ENCODE measurements around the gene HLA-DMA.

The HLA-DMA gene

GRCh38 chr6:32969685-32970412 is 17.0 kb upstream of the HLA-DMA start:
- peak overlapping the region; percentile 100 for H3K27ac ChIP-seq
- TF ChIP-seq, protein P1, sequence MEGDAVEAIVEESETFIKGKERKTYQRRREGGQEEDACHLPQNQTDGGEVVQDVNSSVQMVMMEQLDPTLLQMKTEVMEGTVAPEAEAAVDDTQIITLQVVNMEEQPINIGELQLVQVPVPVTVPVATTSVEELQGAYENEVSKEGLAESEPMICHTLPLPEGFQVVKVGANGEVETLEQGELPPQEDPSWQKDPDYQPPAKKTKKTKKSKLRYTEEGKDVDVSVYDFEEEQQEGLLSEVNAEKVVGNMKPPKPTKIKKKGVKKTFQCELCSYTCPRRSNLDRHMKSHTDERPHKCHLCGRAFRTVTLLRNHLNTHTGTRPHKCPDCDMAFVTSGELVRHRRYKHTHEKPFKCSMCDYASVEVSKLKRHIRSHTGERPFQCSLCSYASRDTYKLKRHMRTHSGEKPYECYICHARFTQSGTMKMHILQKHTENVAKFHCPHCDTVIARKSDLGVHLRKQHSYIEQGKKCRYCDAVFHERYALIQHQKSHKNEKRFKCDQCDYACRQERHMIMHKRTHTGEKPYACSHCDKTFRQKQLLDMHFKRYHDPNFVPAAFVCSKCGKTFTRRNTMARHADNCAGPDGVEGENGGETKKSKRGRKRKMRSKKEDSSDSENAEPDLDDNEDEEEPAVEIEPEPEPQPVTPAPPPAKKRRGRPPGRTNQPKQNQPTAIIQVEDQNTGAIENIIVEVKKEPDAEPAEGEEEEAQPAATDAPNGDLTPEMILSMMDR (IDR thresholded peaks at IDR 0.05) = peak; percentile 6; the same call in 1 of the 2 replicates
- no peak for TF ChIP-seq ZFX (IDR thresholded peaks at IDR 0.05; ENCODE audit: borderline replicate concordance)

GRCh38 chr6:32968867-32969684 is 16.2 kb upstream of the HLA-DMA start:
- peak overlapping the region; percentile 100 for H3K27ac ChIP-seq
- TF ChIP-seq, protein P1 (IDR thresholded peaks at IDR 0.05) = no peak
- no peak for TF ChIP-seq ZFX (IDR thresholded peaks at IDR 0.05; ENCODE audit: borderline replicate concordance)

DNA sequence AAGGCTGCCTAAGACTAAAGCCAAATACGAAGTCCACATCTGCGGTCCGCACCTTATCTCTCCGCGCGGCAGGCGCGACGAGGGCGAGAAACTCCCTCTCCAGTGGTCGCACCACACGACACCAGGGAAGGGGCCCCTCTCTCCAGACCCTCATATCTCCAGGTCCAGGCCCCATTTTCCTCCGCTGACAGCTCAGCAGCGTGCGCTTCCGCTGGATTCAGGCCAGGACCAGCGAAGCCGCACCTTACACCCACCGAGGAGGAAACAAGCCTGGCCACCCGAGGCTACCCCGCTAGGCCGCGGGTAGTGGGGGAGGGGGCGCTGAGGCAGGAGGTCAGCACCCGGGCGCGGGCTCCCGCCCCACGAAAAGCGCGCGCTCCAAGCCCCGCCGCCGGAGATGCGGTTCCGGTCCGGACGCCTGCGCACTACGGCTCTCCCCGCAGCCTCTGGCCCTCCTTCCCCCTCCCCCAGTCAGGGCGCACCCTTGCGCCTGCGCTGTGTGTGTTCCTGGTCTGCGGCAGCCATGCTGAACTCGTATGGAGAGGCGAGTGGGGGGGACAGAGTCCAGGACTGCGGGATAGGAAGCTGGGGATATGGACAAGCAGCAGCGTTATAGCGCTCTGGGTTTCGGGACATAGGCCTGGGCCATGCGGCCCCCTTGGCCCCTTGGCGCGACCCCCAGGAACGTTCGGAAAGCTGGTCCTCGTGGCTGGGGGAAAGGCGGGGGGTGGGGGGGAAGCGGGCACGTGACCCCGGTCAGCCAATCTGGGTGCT is 15.4 kb upstream of the HLA-DMA start, which contains the start of gene BRD2:
TSS of gene BRD2 (plus strand) at position 502 of the 774 bp plus-strand sequence. CDS start 4,305 bp downstream, outside the sequence.
- no peak for TF ChIP-seq ZFX (IDR thresholded peaks at IDR 0.05; ENCODE audit: borderline replicate concordance)
- TF ChIP-seq, protein P1 (IDR thresholded peaks at IDR 0.05) = no peak
- peak within 1 kb of the TSS; percentile 100 for H3K27ac ChIP-seq

DNA sequence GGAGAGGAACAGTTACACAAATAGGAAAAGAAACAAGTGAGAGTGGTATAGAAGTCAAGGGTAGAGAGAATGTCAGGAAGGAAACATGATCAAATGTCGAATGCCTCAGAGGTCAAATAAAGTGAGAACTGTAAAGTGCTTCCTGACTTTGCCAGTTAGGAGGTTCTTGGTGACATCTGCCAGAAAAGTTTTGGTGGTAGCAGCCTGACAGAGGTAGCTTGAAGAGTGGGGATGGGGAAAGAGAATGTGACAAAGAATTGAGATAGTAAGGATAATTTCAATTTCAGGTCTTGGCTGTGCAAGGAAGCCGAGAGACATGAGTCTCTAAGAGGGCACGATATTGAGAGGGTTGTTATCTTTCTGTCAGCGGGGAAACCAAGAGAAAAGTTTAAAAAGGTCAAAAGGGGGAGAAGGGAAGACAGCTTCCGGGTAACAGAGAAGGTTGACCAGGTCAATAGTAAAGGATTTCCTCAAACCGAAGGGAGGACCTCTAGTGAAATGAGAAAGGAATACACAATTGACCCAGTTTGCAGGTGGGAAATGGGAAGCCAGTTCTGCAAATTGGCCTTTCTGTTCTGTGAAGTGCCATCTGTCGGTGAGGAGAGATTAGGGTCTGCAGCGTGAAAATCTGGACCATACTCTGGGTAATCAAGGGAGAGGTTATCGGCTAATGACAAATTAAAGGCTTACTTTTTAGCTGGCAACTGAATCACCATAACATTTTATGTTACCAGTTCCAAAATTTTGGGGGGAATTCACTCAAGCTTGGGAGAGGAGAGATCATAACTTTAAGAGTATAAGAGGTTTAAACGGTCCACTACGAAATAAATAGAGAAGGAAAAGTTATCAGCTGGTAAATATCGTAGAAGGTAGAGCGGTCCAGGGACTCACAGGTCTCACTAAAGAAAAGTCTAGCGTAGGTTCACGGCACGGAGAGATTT is 14.5 kb upstream of the HLA-DMA start:
- TF ChIP-seq, protein P1 (IDR thresholded peaks at IDR 0.05) = peak; percentile 72
- TF ChIP-seq ZFX (IDR thresholded peaks at IDR 0.05; ENCODE audit: borderline replicate concordance) = no peak

DNA sequence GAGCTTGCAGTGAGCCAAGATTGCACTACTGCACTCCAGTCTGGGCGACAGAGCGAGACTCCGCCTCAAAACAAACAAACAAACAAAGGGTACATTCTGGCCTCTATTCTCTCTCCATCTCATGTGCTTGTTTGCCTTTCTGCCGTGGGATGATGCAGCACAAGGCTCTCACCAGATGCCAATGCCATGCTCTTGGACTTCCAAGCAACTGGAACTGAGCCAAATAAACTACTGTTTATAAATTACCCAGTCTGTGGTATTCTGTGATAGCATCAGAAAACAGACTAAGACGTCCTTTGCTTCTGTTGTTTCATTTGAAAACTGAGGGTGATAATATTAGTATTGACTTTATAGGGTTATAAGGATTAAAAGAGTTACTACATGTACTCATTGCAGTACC is 11.9 kb upstream of the HLA-DMA start:
- TF ChIP-seq ZFX (IDR thresholded peaks at IDR 0.05; ENCODE audit: borderline replicate concordance) = no peak
- TF ChIP-seq, protein P1 (IDR thresholded peaks at IDR 0.05) = no peak
- peak overlapping the region; percentile 47 for H3K27ac ChIP-seq

More for the DNA sequence above, 14.5 kb upstream of the HLA-DMA start:
- peak overlapping the region; percentile 100 for H3K27ac ChIP-seq

- TF ChIP-seq ZFX (IDR thresholded peaks at IDR 0.05; ENCODE audit: borderline replicate concordance) = no peak
- TF ChIP-seq, protein P1 (IDR thresholded peaks at IDR 0.05) = no peak
- H3K27ac ChIP-seq = no peak overlapping the region
These were observed 11.0 kb upstream of the HLA-DMA start for GRCh38 chr6:32963866-32964265.

All from 22Rv1 (cell line).